IMR-90 (cell line): Measurements from ENCODE around the gene KL. TPM values are rescaled to one million over a fixed set of nuclear protein-coding genes. Genes with fewer than 3 reads are reported as not detected.
A peak's percentile ranks its signal among the peaks of the same experiment; 100 is the strongest.

ENCODE experiments used
- ATAC-seq: fragments of 200-7000 bp; cut with Tn5 transposase; 2 replicates; pipeline ENCODE4 v1.9.1; 2020; ENCODE audit warnings: low read depth, mild to moderate bottlenecking, moderate library complexity
- BruUV-seq: library from RNA; stranded (reverse); fragments of 400-500 nt; replicated peaks from 2 replicates; lab custom pipeline; 2021; lab: Mats Ljungman, UMichigan
- CTCF ChIA-PET: fragments of 300-600 bp; formaldehyde crosslinking; extraction: SDS; loops from one replicate; lab custom pipeline; 2021; ENCODE audit warnings: antibody characterized with exemption; lab: Yijun Ruan, JAX
- POLR2A ChIA-PET: fragments of 300-600 bp; sonication (Branson Sonifier 250); formaldehyde crosslinking; loops from one replicate; lab custom pipeline; 2022; ENCODE audit warnings: antibody characterized with exemption; ENCODE audit not compliant: unreplicated experiment; lab: Charles Lee
- DNase-seq: peaks from one replicate; pipeline ENCODE4 v3.0.0; 2013
- H2AFZ ChIP-seq: replicated peaks from 2 replicates; pipeline ENCODE3; 2013; ENCODE audit warnings: low read length, mild to moderate bottlenecking; ENCODE audit not compliant: poor library complexity
- H2AK5ac ChIP-seq: 2 replicates; pipeline ENCODE4 v1.6.1; 2013; ENCODE audit warnings: low read depth, low read length, inconsistent platforms
- H2AK9ac ChIP-seq: replicated peaks from 2 replicates; pipeline ENCODE3; 2013; ENCODE audit warnings: mild to moderate bottlenecking, low read depth, low read length, moderate library complexity; ENCODE audit not compliant: poor library complexity
- H2BK120ac ChIP-seq: 2 replicates; pipeline ENCODE4 v1.6.1; 2013; ENCODE audit warnings: low read depth, low read length, inconsistent platforms
- H2BK15ac ChIP-seq: 3 replicates; pipeline ENCODE4 v1.6.1; 2013; ENCODE audit warnings: low read depth, low read length, inconsistent platforms
- H2BK20ac ChIP-seq: 2 replicates; pipeline ENCODE4 v1.6.1; 2013; ENCODE audit warnings: low read depth, mild to moderate bottlenecking, inconsistent platforms, low read length, moderate library complexity
- H2BK5ac ChIP-seq: 2 replicates; pipeline ENCODE4 v1.6.1; 2013; ENCODE audit warnings: mild to moderate bottlenecking, low read depth, low read length, inconsistent platforms; ENCODE audit not compliant: poor library complexity, severe bottlenecking
- H3K14ac ChIP-seq: replicated peaks from 2 replicates; pipeline ENCODE4 v1.6.1; 2013; ENCODE audit warnings: low read depth, low read length, inconsistent platforms
- H3K18ac ChIP-seq: 2 replicates; pipeline ENCODE4 v1.6.1; 2013; ENCODE audit warnings: low read depth, low read length, control low read depth
- H3K23ac ChIP-seq: 2 replicates; pipeline ENCODE4 v1.6.1; 2013; ENCODE audit warnings: low read depth, low read length, inconsistent platforms
- H3K27ac ChIP-seq: 2 replicates; pipeline ENCODE4 v1.5.1; 2013; ENCODE audit warnings: mild to moderate bottlenecking, control low read depth, low read length; ENCODE audit not compliant: insufficient read depth
- H3K27me3 ChIP-seq: 2 replicates; pipeline ENCODE4 v1.6.1; 2013; ENCODE audit warnings: low read length; ENCODE audit not compliant: control insufficient read depth, insufficient read depth
- H3K36me3 ChIP-seq: 2 replicates; pipeline ENCODE4 v1.6.1; 2013; ENCODE audit warnings: low read length, mixed read lengths; ENCODE audit not compliant: control insufficient read depth, insufficient read depth
- H3K4ac ChIP-seq: 2 replicates; pipeline ENCODE4 v1.6.1; 2013; ENCODE audit warnings: low read depth, low read length, inconsistent platforms
- H3K4me1 ChIP-seq: 2 replicates; pipeline ENCODE4 v1.6.1; 2013; ENCODE audit warnings: low read length, mixed read lengths; ENCODE audit not compliant: control insufficient read depth, insufficient read depth
- H3K4me2 ChIP-seq: 2 replicates; pipeline ENCODE4 v1.6.1; 2013; ENCODE audit warnings: low read depth, mild to moderate bottlenecking, control low read depth, low read length, moderate library complexity
- H3K4me3 ChIP-seq: 2 replicates; pipeline ENCODE4 v1.5.1; 2013; ENCODE audit warnings: low read depth, mild to moderate bottlenecking, control low read depth, low read length, moderate library complexity; ENCODE audit not compliant: insufficient read depth
- H3K56ac ChIP-seq: 2 replicates; pipeline ENCODE4 v1.6.1; 2013; ENCODE audit warnings: low read length, inconsistent platforms; ENCODE audit not compliant: insufficient read depth; ENCODE audit errors: extremely low read depth
- H3K79me1 ChIP-seq, 2 experiments: 2 replicates each; pipeline ENCODE4 v1.6.1; 2013; ENCODE audit warnings: low read length in 2 of 2, inconsistent platforms in 1 of 2, low read depth in 1 of 2
- H3K9ac ChIP-seq: 2 replicates; pipeline ENCODE4 v1.6.1; 2013; ENCODE audit warnings: low read depth, low read length, control low read depth
- H3K9me1 ChIP-seq: 2 replicates; pipeline ENCODE4 v1.6.1; 2013; ENCODE audit warnings: low read length, inconsistent platforms; ENCODE audit not compliant: insufficient read depth
- H3K9me3 ChIP-seq: 2 replicates; pipeline ENCODE4 v1.6.1; 2013; ENCODE audit warnings: low read length; ENCODE audit not compliant: control insufficient read depth, insufficient read depth
- H4K20me1 ChIP-seq: 2 replicates; pipeline ENCODE4 v1.6.1; 2013; ENCODE audit warnings: low read length, inconsistent platforms; ENCODE audit not compliant: insufficient read depth
- H4K5ac ChIP-seq: 2 replicates; pipeline ENCODE4 v1.6.1; 2013; ENCODE audit warnings: mild to moderate bottlenecking, low read depth, low read length, control low read depth
- H4K8ac ChIP-seq, 2 experiments: 2 replicates each; pipeline ENCODE4 v1.6.1; 2013; ENCODE audit warnings: low read depth in 2 of 2, low read length in 2 of 2, control low read depth in 1 of 2, inconsistent platforms in 1 of 2
- H4K91ac ChIP-seq: 2 replicates; pipeline ENCODE4 v1.6.1; 2013; ENCODE audit warnings: low read depth, low read length, inconsistent platforms; ENCODE audit not compliant: insufficient read depth
- BHLHE40 ChIP-seq: fragments of 150-350 bp; IDR thresholded peaks from 2 replicates; pipeline ENCODE4 v1.6.1; 2016; ENCODE audit warnings: mild to moderate bottlenecking, low read depth, low read length
- CEBPB ChIP-seq: IDR thresholded peaks from 2 replicates; pipeline ENCODE4 v1.6.1; 2012; ENCODE audit warnings: low read depth, low read length, improper control_type of control experiment
- CHD1 ChIP-seq: IDR thresholded peaks from 2 replicates; pipeline ENCODE4 v1.6.1; 2012; ENCODE audit warnings: low read depth, low read length, improper control_type of control experiment
- FOS ChIP-seq: fragments of 150-350 bp; IDR thresholded peaks from 2 replicates; pipeline ENCODE4 v1.6.1; 2016; ENCODE audit warnings: low read depth, low read length
- MAFK ChIP-seq: IDR thresholded peaks from 2 replicates; pipeline ENCODE4 v1.6.1; 2012; ENCODE audit warnings: low read depth, low read length, improper control_type of control experiment
- MAZ ChIP-seq: IDR thresholded peaks from 2 replicates; pipeline ENCODE4 v1.6.1; 2012; ENCODE audit warnings: low read depth, mild to moderate bottlenecking, low read length, improper control_type of control experiment, moderate library complexity, borderline replicate concordance
- MXI1 ChIP-seq: IDR thresholded peaks from 2 replicates; pipeline ENCODE4 v1.6.1; 2012; ENCODE audit warnings: low read depth, mild to moderate bottlenecking, low read length, moderate library complexity, borderline replicate concordance
- NFE2L2 ChIP-seq: fragments of 150-350 bp; IDR thresholded peaks from 2 replicates; pipeline ENCODE4 v1.6.1; 2016; ENCODE audit warnings: low read depth, mild to moderate bottlenecking, low read length
- POLR2A ChIP-seq: IDR thresholded peaks from 2 replicates; pipeline ENCODE4 v1.6.1; 2012; ENCODE audit warnings: mild to moderate bottlenecking, low read depth, low read length
- RAD21 ChIP-seq: IDR thresholded peaks from 2 replicates; pipeline ENCODE4 v1.6.1; 2012; ENCODE audit warnings: low read length, improper control_type of control experiment
- RCOR1 ChIP-seq: IDR thresholded peaks from 2 replicates; pipeline ENCODE4 v1.6.1; 2012; ENCODE audit warnings: mild to moderate bottlenecking, low read length, improper control_type of control experiment; ENCODE audit not compliant: insufficient replicate concordance
- SMC3 ChIP-seq: fragments of 150-350 bp; IDR thresholded peaks from 2 replicates; pipeline ENCODE4 v1.6.1; 2016; ENCODE audit warnings: low read depth, mild to moderate bottlenecking, antibody characterized with exemption, low read length, moderate library complexity
- WGBS, 2 experiments: methylation state at CpG; one replicate each; pipeline versions ENCODE4 v1.1.5 to v1.1.7; 2013; ENCODE audit warnings: missing lambda C conversion rate in 2 of 2; ENCODE audit not compliant: insufficient read length in 1 of 2; ENCODE audit errors: extremely low coverage in 2 of 2; 5-methylcytosine and 5-hydroxymethylcytosine counted together
- dilution Hi-C: fragments of 300-500 bp; cut with HindIII; formaldehyde crosslinking; loops from one replicate; pipeline ENCODE4 v1.14.3; 2018; ENCODE audit warnings: low sequenced_read_pairs; ENCODE audit not compliant: unreplicated experiment
- in situ Hi-C: fragments of 300-500 bp; cut with MboI; formaldehyde crosslinking; loops from 3 replicates; pipeline ENCODE4 v1.14.3; 2019; ENCODE audit warnings: low sequenced_read_pairs, inconsistent platforms, mixed read lengths
- intact Hi-C: fragments of 100-400 bp; cut with micrococcal nuclease; formaldehyde crosslinking; loops from 2 replicates; pipeline ENCODE4 v1.10.0; 2022
- polyA plus RNA-seq, 3 experiments: library from polyadenylated mRNA; depleted of rRNA; stranded (reverse); fragments of >200 nt; gene quantifications; 2 replicates each; pipeline ENCODE4 v1.2.3, GENCODE V29; 2012; ENCODE audit warnings: low replicate concordance in 1 of 3
- total RNA-seq: library from RNA; depleted of rRNA; stranded (reverse); fragments of >200 nt; gene quantifications from 2 replicates; pipeline ENCODE4 v1.2.3, GENCODE V29; 2012
- TF ChIP-seq, protein P1 (sequence below): conservative IDR thresholded peaks from 2 replicates; pipeline ENCODE4 v1.5.1; 2012; ENCODE audit warnings: mild to moderate bottlenecking, low read depth, low read length, improper control_type of control experiment
- TF ChIP-seq, protein P2 (sequence below): fragments of 150-350 bp; IDR thresholded peaks from 2 replicates; pipeline ENCODE4 v1.6.1; 2017; ENCODE audit warnings: mild to moderate bottlenecking, antibody characterized with exemption, low read length, low read depth

Gene KL
- total and polyA plus RNA-seq, 2 of the 4 experiments (the other 2 are of a cell fraction): not detected

DNA sequence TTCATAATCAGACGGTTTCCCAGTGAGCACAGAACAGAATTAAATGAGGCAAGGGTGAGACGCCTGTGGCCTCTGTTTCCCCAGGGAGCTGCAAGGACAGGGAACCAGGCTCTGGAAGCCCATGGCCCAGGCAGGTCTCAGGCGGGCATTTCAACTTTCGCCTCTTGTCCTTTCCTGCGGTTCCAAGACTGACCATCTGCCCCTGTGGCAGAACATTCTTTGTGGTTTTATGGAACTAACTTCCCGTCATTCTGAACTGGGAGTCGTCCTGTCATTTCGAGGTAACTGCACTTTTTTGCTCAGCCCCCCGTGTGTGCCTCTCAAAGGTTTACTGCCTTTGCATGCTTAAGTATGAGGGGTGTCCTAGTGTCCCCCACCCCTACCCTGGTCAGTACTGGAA is 70.9 kb downstream of the KL start:
- WGBS, 2 experiments: 100% methylated on average over 4 of the region's 9 CpGs; no CpG with 5 or more reads in 1 of the 2 experiments
- no peak overlapping the region for H3K18ac ChIP-seq
- H3K9me1 ChIP-seq: no peaks in the 10 kb centered on the region
- ChIA-PET POLR2A (no interaction called here), CTCF (no interaction called here)
- no peaks in the 10 kb centered on the region for H3K4me1 ChIP-seq
- no peak overlapping the region for H2AFZ ChIP-seq
- H3K4me2 ChIP-seq: no peak overlapping the region
- TF ChIP-seq RCOR1 (no peak), NFE2L2 (no peak), MAFK (no peak), CEBPB (no peak), MAZ (no peak), SMC3 (no peak), RAD21 (no peak), FOS (no peak), BHLHE40 (no peak), MXI1 (no peak), POLR2A (no peak), CHD1 (no peak)
- TF ChIP-seq, protein P1, sequence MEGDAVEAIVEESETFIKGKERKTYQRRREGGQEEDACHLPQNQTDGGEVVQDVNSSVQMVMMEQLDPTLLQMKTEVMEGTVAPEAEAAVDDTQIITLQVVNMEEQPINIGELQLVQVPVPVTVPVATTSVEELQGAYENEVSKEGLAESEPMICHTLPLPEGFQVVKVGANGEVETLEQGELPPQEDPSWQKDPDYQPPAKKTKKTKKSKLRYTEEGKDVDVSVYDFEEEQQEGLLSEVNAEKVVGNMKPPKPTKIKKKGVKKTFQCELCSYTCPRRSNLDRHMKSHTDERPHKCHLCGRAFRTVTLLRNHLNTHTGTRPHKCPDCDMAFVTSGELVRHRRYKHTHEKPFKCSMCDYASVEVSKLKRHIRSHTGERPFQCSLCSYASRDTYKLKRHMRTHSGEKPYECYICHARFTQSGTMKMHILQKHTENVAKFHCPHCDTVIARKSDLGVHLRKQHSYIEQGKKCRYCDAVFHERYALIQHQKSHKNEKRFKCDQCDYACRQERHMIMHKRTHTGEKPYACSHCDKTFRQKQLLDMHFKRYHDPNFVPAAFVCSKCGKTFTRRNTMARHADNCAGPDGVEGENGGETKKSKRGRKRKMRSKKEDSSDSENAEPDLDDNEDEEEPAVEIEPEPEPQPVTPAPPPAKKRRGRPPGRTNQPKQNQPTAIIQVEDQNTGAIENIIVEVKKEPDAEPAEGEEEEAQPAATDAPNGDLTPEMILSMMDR: no peak
- TF ChIP-seq, protein P2, sequence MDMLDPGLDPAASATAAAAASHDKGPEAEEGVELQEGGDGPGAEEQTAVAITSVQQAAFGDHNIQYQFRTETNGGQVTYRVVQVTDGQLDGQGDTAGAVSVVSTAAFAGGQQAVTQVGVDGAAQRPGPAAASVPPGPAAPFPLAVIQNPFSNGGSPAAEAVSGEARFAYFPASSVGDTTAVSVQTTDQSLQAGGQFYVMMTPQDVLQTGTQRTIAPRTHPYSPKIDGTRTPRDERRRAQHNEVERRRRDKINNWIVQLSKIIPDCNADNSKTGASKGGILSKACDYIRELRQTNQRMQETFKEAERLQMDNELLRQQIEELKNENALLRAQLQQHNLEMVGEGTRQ: no peak
- H3K56ac ChIP-seq: no peak overlapping the region
- H3K27ac ChIP-seq: no peak overlapping the region
- peak overlapping the region; percentile 23; the same call in 1 of the 3 replicates for H2BK15ac ChIP-seq
- H4K91ac ChIP-seq: no peak overlapping the region
- no peak overlapping the region for H3K14ac ChIP-seq
- no peak overlapping the region for H3K4me3 ChIP-seq
- H2AK5ac ChIP-seq: no peak overlapping the region
- in situ Hi-C loops (no loop called here), intact Hi-C loops (no loop called here), dilution Hi-C loops (no loop called here)
- no peak overlapping the region for H3K9ac ChIP-seq
- no peak overlapping the region for H2BK5ac ChIP-seq
- H4K8ac ChIP-seq: no peak overlapping the region
- no peaks in the 10 kb centered on the region for H3K9me3 ChIP-seq
- no peaks in the 10 kb centered on the region for H3K79me1 ChIP-seq
- no peak overlapping the region for H3K23ac ChIP-seq
- H4K5ac ChIP-seq: no peak overlapping the region
- no peak overlapping the region for H2BK20ac ChIP-seq
- no peaks in the 10 kb centered on the region for H4K20me1 ChIP-seq
- H2AK9ac ChIP-seq: no peak overlapping the region
- H2BK120ac ChIP-seq: no peak overlapping the region
- no peak for DNase-seq
- no peaks in the 10 kb centered on the region for H3K36me3 ChIP-seq
- no peaks in the 10 kb centered on the region for H3K27me3 ChIP-seq
- H3K4ac ChIP-seq: no peak overlapping the region; the same call in 1 of the 2 replicates
- no peak for ATAC-seq
- BruUV-seq: no TSS peak
